Measurements from ENCODE around the gene MRPL55.

DNA sequence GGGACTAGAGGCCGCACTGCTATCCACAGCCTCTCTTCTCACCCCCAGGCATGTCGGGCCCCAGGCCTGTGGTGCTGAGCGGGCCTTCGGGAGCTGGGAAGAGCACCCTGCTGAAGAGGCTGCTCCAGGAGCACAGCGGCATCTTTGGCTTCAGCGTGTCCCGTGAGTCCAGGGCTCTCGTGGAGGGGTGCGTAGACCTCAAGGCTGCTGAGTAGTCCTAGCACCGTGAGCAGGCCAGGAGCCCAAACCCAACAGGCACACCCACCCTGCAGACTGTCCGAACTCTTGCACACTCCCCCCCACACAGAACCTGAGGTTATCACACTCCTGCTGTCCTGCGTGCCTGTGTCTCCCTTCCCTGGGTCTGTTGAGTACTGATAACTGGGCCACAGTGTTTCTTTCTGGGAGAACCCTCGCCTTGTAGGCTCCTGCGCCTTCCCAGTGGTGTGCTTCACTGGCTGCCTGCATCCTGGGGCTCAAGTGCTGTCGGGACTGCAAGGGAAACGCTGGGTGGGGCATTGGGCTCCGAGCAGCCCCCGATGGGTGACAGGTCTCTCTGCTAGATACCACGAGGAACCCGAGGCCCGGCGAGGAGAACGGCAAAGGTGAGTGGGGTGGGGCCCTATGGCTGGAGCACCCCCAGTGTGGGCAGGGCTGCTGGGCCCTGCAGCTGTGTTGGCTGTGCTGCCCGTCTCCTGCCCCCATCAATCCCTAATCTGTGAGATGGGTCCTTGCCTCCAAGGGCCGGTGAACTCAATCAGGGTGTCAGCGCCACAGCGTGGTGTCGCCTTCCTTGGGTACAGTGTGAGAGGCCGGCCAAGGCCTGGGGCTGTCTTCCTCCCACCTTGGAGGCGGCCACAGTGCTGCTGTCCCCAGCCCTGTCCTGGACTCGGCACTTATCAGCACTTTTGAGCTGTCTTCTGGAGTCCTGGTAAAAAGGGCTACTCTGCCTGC, 36.6 kb upstream of the MRPL55 start:
- TF ChIP-seq, protein P1, sequence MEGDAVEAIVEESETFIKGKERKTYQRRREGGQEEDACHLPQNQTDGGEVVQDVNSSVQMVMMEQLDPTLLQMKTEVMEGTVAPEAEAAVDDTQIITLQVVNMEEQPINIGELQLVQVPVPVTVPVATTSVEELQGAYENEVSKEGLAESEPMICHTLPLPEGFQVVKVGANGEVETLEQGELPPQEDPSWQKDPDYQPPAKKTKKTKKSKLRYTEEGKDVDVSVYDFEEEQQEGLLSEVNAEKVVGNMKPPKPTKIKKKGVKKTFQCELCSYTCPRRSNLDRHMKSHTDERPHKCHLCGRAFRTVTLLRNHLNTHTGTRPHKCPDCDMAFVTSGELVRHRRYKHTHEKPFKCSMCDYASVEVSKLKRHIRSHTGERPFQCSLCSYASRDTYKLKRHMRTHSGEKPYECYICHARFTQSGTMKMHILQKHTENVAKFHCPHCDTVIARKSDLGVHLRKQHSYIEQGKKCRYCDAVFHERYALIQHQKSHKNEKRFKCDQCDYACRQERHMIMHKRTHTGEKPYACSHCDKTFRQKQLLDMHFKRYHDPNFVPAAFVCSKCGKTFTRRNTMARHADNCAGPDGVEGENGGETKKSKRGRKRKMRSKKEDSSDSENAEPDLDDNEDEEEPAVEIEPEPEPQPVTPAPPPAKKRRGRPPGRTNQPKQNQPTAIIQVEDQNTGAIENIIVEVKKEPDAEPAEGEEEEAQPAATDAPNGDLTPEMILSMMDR (IDR thresholded peaks at IDR 0.05) = no peak
- no peak for TF ChIP-seq POLR2A (IDR thresholded peaks at IDR 0.05)
